ENCODE results near the gene CNGB1. TPM values are rescaled to one million over a fixed set of nuclear protein-coding genes. Genes with fewer than 3 reads are reported as not detected.

Gene CNGB1
- total and polyA plus RNA-seq, 2 of the 13 experiments (the other 11 are each of a cell fraction or from before 2014, with no cell fraction given), result 0.02 to 0.15 TPM

DNA sequence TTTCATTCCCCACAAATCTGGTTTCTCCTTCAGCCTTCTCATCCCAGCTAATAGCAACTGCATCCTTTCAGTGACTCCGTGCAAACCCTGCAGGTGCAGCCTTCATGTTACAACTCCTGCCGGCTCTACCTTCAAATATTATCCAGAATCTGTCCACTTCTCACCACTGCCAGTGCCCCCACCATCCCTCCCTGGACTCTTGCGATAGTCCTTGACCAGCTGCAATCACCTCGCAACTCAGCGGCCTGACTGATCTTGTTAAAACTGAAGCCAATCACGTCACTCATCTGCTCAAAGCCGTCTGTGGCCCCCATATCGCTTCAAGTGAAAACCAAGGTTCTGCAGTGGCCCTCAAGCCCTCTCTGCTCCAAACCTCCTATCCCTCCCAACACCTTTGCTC is 125.8 kb downstream of the CNGB1 start (continued):
- no peak for TF ChIP-seq ZNF414 (CRISPR knock-in tag; IDR thresholded peaks at IDR 0.05)
- TF ChIP-seq, protein P1, sequence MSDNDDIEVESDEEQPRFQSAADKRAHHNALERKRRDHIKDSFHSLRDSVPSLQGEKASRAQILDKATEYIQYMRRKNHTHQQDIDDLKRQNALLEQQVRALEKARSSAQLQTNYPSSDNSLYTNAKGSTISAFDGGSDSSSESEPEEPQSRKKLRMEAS (IDR thresholded peaks at IDR 0.05), result 0 out of 2 replicates have a peak, but pooled peaks have one; percentile 21
- TF ChIP-seq ZNF331 (CRISPR knock-in tag; IDR thresholded peaks at IDR 0.05), result no peak
- TF ChIP-seq CEBPB (IDR thresholded peaks at IDR 0.05; ENCODE audit: borderline replicate concordance, low read depth, low read length), result peak; percentile 73; the same call in 1 of the 2 replicates
- no peak for TF ChIP-seq YEATS4 (CRISPR knock-in tag; IDR thresholded peaks at IDR 0.05; ENCODE audit: borderline replicate concordance)
- TF ChIP-seq TEAD3 (CRISPR knock-in tag; optimal IDR thresholded peaks at IDR 0.05; ENCODE audit: borderline replicate concordance), result peak; percentile 12
- no peak for TF ChIP-seq PCBP1 (IDR thresholded peaks at IDR 0.05; ENCODE audit: borderline replicate concordance, low read depth, low read length)
- TF ChIP-seq SALL1 (CRISPR knock-in tag; IDR thresholded peaks at IDR 0.05), result peak; percentile 16; the same call in 1 of the 2 replicates
- TF ChIP-seq FOXK2 (IDR thresholded peaks at IDR 0.05), result no peak
- TF ChIP-seq ATF7 (IDR thresholded peaks at IDR 0.05), result 0 out of 2 replicates have a peak, but pooled peaks have one; percentile 34
- TF ChIP-seq ATF7 (CRISPR knock-in tag; IDR thresholded peaks at IDR 0.05), result no peak
- TF ChIP-seq PRDM4 (CRISPR knock-in tag; IDR thresholded peaks at IDR 0.05; ENCODE audit: borderline replicate concordance), result no peak
- TF ChIP-seq BORCS8-MEF2B (CRISPR knock-in tag; IDR thresholded peaks at IDR 0.05), result no peak
- TF ChIP-seq ZGPAT (CRISPR knock-in tag; IDR thresholded peaks at IDR 0.05), result no peak
- no peak for TF ChIP-seq ZBTB7A (CRISPR knock-in tag; IDR thresholded peaks at IDR 0.05)
- TF ChIP-seq ARNT2 (CRISPR knock-in tag; IDR thresholded peaks at IDR 0.05; ENCODE audit: low read depth), result no peak
- no peak for TF ChIP-seq ZNF577 (CRISPR knock-in tag; IDR thresholded peaks at IDR 0.05; ENCODE audit: borderline replicate concordance, low read depth)
- peak; percentile 59 for TF ChIP-seq PATZ1 (CRISPR knock-in tag; IDR thresholded peaks at IDR 0.05)
- TF ChIP-seq RARA (CRISPR knock-in tag; IDR thresholded peaks at IDR 0.05), result 0 out of 2 replicates have a peak, but pooled peaks have one; percentile 40
- 0 out of 2 replicates have a peak, but pooled peaks have one; percentile 26 for TF ChIP-seq HNF4A (CRISPR knock-in tag; IDR thresholded peaks at IDR 0.05)
- TF ChIP-seq, protein P2, sequence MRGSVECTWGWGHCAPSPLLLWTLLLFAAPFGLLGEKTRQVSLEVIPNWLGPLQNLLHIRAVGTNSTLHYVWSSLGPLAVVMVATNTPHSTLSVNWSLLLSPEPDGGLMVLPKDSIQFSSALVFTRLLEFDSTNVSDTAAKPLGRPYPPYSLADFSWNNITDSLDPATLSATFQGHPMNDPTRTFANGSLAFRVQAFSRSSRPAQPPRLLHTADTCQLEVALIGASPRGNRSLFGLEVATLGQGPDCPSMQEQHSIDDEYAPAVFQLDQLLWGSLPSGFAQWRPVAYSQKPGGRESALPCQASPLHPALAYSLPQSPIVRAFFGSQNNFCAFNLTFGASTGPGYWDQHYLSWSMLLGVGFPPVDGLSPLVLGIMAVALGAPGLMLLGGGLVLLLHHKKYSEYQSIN (CRISPR knock-in tag; IDR thresholded peaks at IDR 0.05; ENCODE audit: borderline replicate concordance), result no peak
- TF ChIP-seq NFYC (CRISPR knock-in tag; IDR thresholded peaks at IDR 0.05), result no peak
- TF ChIP-seq NR2F2 (IDR thresholded peaks at IDR 0.05; ENCODE audit: borderline replicate concordance, low read depth), result no peak

Data from HepG2 (cell line).